GM18873 (cell line): ENCODE results near the gene GPC6.

Experiments
- ATAC-seq: cut with Tn5 transposase; IDR thresholded peaks from one replicate; pipeline ENCODE4 v1.9.1; 2021; ENCODE audit warnings: mild to moderate bottlenecking, moderate library complexity, moderate number of reproducible peaks; ENCODE audit not compliant: unreplicated experiment, low FRiP score

The GPC6 gene

GRCh38 chr13:94169454-94170144 lies 943.0 kb downstream of the GPC6 start:
- ATAC-seq, result no peak

GRCh38 chr13:94170145-94170571 lies 943.6 kb downstream of the GPC6 start:
- ATAC-seq, result no peak

GRCh38 chr13:94172416-94172815 lies 945.8 kb downstream of the GPC6 start:
- ATAC-seq, result no peak

- ATAC-seq, result no peak
Measured at GRCh38 chr13:94173312-94173854, 946.8 kb downstream of the GPC6 start.

- ATAC-seq, result no peak
Measured at GRCh38 chr13:94174009-94174408, 947.4 kb downstream of the GPC6 start.

- ATAC-seq, result no peak
Measured at GRCh38 chr13:94175076-94175475, 948.5 kb downstream of the GPC6 start.

- no peak for ATAC-seq
Measured at GRCh38 chr13:94176561-94176960, 950.0 kb downstream of the GPC6 start.

GRCh38 chr13:94177041-94177440 lies 950.4 kb downstream of the GPC6 start:
- no peak for ATAC-seq

GRCh38 chr13:94178625-94179244 lies 952.1 kb downstream of the GPC6 start:
- ATAC-seq, result no peak

GRCh38 chr13:94181461-94182107 lies 955.0 kb downstream of the GPC6 start:
- ATAC-seq, result no peak

GRCh38 chr13:94182185-94182761 lies 955.7 kb downstream of the GPC6 start:
- no peak for ATAC-seq

- no peak for ATAC-seq
Measured at GRCh38 chr13:94186470-94186869, 959.9 kb downstream of the GPC6 start.

- no peak for ATAC-seq
Measured at GRCh38 chr13:94188201-94188854, 961.7 kb downstream of the GPC6 start.

- ATAC-seq, result no peak
Measured at GRCh38 chr13:94192431-94192975, 965.9 kb downstream of the GPC6 start.

- no peak for ATAC-seq
Measured at GRCh38 chr13:94195715-94196114, 969.1 kb downstream of the GPC6 start.

- ATAC-seq, result no peak
Measured at GRCh38 chr13:94196413-94196812, 969.8 kb downstream of the GPC6 start.

- no peak for ATAC-seq
Measured at GRCh38 chr13:94198681-94199080, 972.1 kb downstream of the GPC6 start.

GRCh38 chr13:94199135-94199534 lies 972.5 kb downstream of the GPC6 start:
- ATAC-seq, result no peak

GRCh38 chr13:94201022-94201421 lies 974.4 kb downstream of the GPC6 start:
- no peak for ATAC-seq

GRCh38 chr13:94204163-94204562 lies 977.6 kb downstream of the GPC6 start:
- ATAC-seq, result no peak
